GM12872 (cell line): Measurements from ENCODE around the gene CLIC6.
A peak's percentile ranks its signal among the peaks of the same experiment; 100 is the strongest.

Source experiments
- CTCF ChIP-seq: IDR thresholded peaks from 3 replicates; pipeline ENCODE4 v1.5.1; 2011; ENCODE audit warnings: low read depth, mild to moderate bottlenecking, low read length, moderate library complexity; ENCODE audit not compliant: insufficient read depth

The CLIC6 gene

DNA sequence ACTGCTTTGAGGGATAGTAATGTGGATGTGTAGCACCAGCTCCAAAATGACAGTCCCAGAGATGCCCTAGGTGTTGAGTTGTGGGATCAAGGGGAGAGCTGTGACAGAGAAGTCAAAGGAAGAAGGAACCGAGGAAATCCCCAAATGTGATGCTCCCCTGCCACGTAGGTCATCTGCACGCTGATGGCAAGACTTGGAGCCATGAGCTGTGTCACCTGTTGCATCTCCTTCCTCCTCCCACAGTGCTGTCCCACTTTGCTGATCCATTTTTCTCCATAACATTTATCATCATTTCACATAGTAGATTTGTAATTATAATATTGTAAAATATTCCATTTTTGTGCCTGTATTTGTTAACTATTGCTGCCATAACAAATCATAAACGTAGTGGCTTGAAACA is 36.3 kb upstream of the CLIC6 start:
- no peak for TF ChIP-seq CTCF

- TF ChIP-seq CTCF: peak; percentile 59; the same call in 2 of the 3 replicates
These were observed 33.5 kb upstream of the CLIC6 start for GRCh38 chr21:34635307-34635706.

- no peak for TF ChIP-seq CTCF
These were observed 31.8 kb upstream of the CLIC6 start for GRCh38 chr21:34636961-34637360.

DNA sequence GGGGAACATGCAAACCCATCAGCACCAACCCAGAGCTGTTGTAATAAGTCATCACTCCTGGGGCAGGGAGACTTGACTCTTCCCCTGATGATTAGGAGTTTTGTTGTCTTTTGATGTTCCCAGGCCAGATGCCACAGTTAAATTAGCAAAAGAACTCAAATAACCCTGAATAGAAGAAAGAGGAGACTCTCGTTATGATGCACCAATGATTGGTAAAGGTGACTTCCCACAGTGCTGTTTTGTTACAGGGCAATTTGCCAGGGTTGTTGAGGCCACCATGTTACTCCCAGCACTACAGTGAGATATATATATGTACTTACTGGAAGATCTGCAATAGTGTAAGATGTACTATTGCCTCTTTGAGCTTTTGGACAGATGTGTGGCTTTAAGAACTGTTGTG is 29.5 kb upstream of the CLIC6 start:
- no peak for TF ChIP-seq CTCF

DNA sequence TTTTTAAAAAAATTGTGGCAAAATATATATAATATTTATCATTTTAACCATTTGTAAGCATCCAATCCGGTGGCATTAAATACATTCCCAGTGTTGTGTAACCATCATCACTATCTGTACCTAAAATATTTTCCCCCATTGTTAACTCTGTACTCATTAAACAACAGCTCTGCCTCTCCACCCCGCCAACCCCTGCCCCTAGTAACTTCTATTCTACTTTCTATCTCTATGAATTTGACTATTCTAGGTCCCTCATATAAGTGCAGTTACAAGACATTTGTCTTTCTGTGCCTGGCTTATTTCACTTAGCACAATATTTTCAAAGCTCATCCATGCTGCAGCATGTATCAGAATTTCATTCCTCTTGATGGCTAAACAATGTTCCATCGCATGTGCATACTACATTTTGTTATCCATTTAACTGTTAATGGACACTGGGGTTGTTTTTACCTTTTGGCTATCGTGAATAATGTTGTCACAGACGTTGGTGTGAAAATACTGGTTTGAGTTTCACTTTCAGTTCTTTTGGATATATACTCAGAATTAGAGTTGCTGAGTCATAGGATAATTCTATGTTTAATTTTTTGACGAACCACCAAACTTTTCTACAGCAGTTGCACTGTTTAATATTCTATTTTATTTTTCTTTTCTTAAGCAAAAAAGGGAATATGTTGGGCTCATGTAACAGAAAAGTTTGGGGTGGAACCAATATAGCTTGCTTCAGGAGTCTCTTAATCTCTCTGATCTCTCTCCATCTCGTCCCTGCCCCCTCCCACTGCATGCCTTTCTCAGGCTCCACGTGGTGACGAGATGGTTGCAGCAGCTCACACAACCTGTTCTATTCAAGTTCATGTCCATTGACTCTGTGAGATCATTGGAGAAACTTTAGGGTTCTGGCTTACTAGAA is 28.7 kb upstream of the CLIC6 start:
- no peak for TF ChIP-seq CTCF

DNA sequence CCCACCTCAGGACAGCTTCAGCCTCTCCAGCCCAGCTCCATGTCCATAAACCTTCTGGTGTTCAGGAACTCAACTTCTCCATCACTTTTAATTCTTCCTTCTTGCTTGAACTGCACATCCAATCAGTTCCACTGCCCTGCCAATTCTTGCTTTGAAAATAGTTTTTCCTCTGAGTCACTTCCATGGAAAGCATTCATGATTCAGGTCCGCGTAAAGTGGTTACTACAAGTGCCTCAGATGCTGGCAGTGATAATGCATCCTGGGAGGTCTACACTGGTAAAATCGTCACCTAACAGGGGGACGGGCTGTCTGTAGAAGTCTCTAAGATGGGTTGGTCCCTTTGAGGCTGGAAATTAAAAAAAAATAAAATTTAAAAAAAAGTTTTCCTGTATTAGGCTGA is 27.9 kb upstream of the CLIC6 start:
- no peak for TF ChIP-seq CTCF

DNA sequence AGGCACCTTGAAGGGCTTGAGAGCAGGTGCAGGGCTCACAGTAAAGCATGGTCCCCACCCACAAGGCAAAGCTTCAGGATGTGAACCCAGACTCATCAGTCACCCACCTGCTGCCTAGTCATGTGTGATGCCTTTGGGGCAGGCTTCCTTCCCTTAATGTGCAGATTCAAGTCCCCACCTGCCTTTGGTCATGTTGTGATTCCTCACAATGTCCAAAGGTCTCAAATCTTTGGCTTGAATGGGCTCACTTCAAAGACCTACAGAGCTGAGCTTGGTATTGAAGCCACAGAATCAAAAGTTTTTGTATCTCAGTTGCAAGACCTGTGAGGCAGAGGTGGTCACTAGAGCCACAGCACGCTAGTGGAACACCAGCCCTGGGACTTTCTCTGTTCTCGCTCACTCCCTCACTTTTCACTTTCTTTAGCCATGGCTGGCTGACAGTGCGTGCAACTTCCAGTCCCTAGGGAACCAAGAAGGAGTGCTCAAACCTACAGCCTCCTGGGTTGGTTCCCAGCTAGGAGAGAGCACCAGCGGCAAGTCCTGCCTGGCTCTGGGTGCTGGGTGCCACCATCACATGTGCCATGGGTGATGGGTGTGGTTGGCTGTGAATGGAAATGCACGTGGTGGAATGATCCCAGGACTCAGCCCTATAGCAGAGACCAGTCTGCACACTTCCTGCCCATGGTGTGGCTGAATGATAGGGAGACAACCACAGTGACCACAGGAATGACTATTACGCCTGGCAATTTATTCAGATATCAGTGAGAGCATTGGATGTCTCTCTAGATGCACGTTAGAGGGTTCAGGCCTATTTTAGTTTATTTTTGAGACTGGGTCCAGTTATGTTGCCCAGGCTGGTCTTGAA is 26.4 kb upstream of the CLIC6 start:
- TF ChIP-seq CTCF: no peak
